H4 (cell line): Measurements from ENCODE around the gene KCNJ1. TPM values are rescaled to one million over a fixed set of nuclear protein-coding genes. Genes with fewer than 3 reads are reported as not detected.
A peak's percentile ranks its signal among the peaks of the same experiment; 100 is the strongest.

Experiments used
- DNase-seq: peaks from one replicate; pipeline ENCODE4 v3.0.0-alpha.2; 2015; ENCODE audit warnings: low spot score
- total RNA-seq: library from RNA; depleted of rRNA; stranded (reverse); fragments of >200 nt; shearing (Covaris generic); gene quantifications from 2 replicates; pipeline ENCODE4 v1.2.3, GENCODE V29; 2014

KCNJ1 gene
- total RNA-seq, 1 experiment from 2014 or later: not detected

- no peak for DNase-seq
These were observed 15.4 kb upstream of the KCNJ1 start for GRCh38 chr11:128882451-128882850.

- DNase-seq: no peak
These were observed 14.1 kb upstream of the KCNJ1 start for GRCh38 chr11:128881221-128881620.

- no peak for DNase-seq
These were observed 12.7 kb upstream of the KCNJ1 start for GRCh38 chr11:128879817-128880216.

- DNase-seq: no peak
These were observed 11.4 kb upstream of the KCNJ1 start for GRCh38 chr11:128878455-128878854.

- no peak for DNase-seq
These were observed 10.6 kb upstream of the KCNJ1 start for GRCh38 chr11:128877726-128878125.

- no peak for DNase-seq
These were observed 9.1 kb upstream of the KCNJ1 start for GRCh38 chr11:128876133-128876650.

GRCh38 chr11:128874427-128874826 lies 7.3 kb upstream of the KCNJ1 start:
- no peak for DNase-seq

GRCh38 chr11:128872594-128872993 lies 5.5 kb upstream of the KCNJ1 start:
- no peak for DNase-seq

- no peak for DNase-seq
These were observed 5.0 kb upstream of the KCNJ1 start for GRCh38 chr11:128872094-128872493.

GRCh38 chr11:128871168-128871610 lies 4.1 kb upstream of the KCNJ1 start:
- no peak for DNase-seq

GRCh38 chr11:128868841-128869671 lies 2.0 kb upstream of the KCNJ1 start:
- no peak for DNase-seq

GRCh38 chr11:128865490-128865889 lies 1.6 kb downstream of the KCNJ1 start:
- DNase-seq: no peak

- DNase-seq: no peak
These were observed 4.0 kb downstream of the KCNJ1 start for GRCh38 chr11:128862908-128863660.

GRCh38 chr11:128862406-128862805 lies 4.7 kb downstream of the KCNJ1 start:
- no peak for DNase-seq

- no peak for DNase-seq
These were observed 6.3 kb downstream of the KCNJ1 start for GRCh38 chr11:128860571-128861361.

- peak; percentile 19 for DNase-seq
These were observed 7.3 kb downstream of the KCNJ1 start for GRCh38 chr11:128859563-128860441.

GRCh38 chr11:128857341-128857740 lies 9.8 kb downstream of the KCNJ1 start:
- DNase-seq: no peak

GRCh38 chr11:128856241-128856640 lies 10.9 kb downstream of the KCNJ1 start:
- no peak for DNase-seq

GRCh38 chr11:128854841-128855240 lies 12.3 kb downstream of the KCNJ1 start:
- no peak for DNase-seq

GRCh38 chr11:128853559-128853958 lies 13.5 kb downstream of the KCNJ1 start:
- no peak for DNase-seq
